ENCODE results near the gene WNT2.
"Not testable (repeated sequence)": the region's sequence is repeated elsewhere in the genome, so short reads cannot be mapped to it uniquely, and the experiment has no call there.

The WNT2 gene

GRCh38 chr7:117313582-117313981 lies 9.3 kb downstream of the WNT2 start:
- DNase-seq = no peak
- in situ Hi-C loops (cut with HindIII; ENCODE audit: low pct_ligation_motif_present, low pct_unique_long_range_greater_than_20kb, low sequenced_read_pairs) = no loop called here

GRCh38 chr7:117312593-117313580 lies 10.0 kb downstream of the WNT2 start:
- in situ Hi-C loops (cut with HindIII; ENCODE audit: low pct_ligation_motif_present, low pct_unique_long_range_greater_than_20kb, low sequenced_read_pairs) = no loop called here
- DNase-seq = peak; percentile 11

- DNase-seq = no peak
- in situ Hi-C loops (cut with HindIII; ENCODE audit: low pct_ligation_motif_present, low pct_unique_long_range_greater_than_20kb, low sequenced_read_pairs) = no loop called here
Observed at GRCh38 chr7:117308891-117309290, 14.0 kb downstream of the WNT2 start.

- no peak for DNase-seq
Observed at GRCh38 chr7:117302396-117302795, 20.5 kb downstream of the WNT2 start.

GRCh38 chr7:117300506-117300905 lies 22.4 kb downstream of the WNT2 start:
- in situ Hi-C loops (cut with HindIII; ENCODE audit: low pct_ligation_motif_present, low pct_unique_long_range_greater_than_20kb, low sequenced_read_pairs); DNase-seq: not testable (repeated sequence)

More at GRCh38 chr7:117302396-117302795, 20.5 kb downstream of the WNT2 start:
- in situ Hi-C loops (cut with HindIII; ENCODE audit: low pct_ligation_motif_present, low pct_unique_long_range_greater_than_20kb, low sequenced_read_pairs) = no loop called here

- in situ Hi-C loops (cut with HindIII; ENCODE audit: low pct_ligation_motif_present, low pct_unique_long_range_greater_than_20kb, low sequenced_read_pairs) = no loop called here
- no peak for DNase-seq
Observed at GRCh38 chr7:117297606-117298005, 25.3 kb downstream of the WNT2 start.

- DNase-seq = no peak
- in situ Hi-C loops (cut with HindIII; ENCODE audit: low pct_ligation_motif_present, low pct_unique_long_range_greater_than_20kb, low sequenced_read_pairs) = no loop called here
Observed at GRCh38 chr7:117296066-117296465, 26.8 kb downstream of the WNT2 start.

- DNase-seq = no peak
- in situ Hi-C loops (cut with HindIII; ENCODE audit: low pct_ligation_motif_present, low pct_unique_long_range_greater_than_20kb, low sequenced_read_pairs) = no loop called here
Observed at GRCh38 chr7:117285826-117286225, 37.0 kb downstream of the WNT2 start.

- in situ Hi-C loops (cut with HindIII; ENCODE audit: low pct_ligation_motif_present, low pct_unique_long_range_greater_than_20kb, low sequenced_read_pairs) = no loop called here
- DNase-seq = no peak
Observed at GRCh38 chr7:117284692-117285091, 38.2 kb downstream of the WNT2 start.

- DNase-seq = no peak
- in situ Hi-C loops (cut with HindIII; ENCODE audit: low pct_ligation_motif_present, low pct_unique_long_range_greater_than_20kb, low sequenced_read_pairs) = no loop called here
Observed at GRCh38 chr7:117283779-117284178, 39.1 kb downstream of the WNT2 start.

- in situ Hi-C loops (cut with HindIII; ENCODE audit: low pct_ligation_motif_present, low pct_unique_long_range_greater_than_20kb, low sequenced_read_pairs) = no loop called here
- no peak for DNase-seq
Observed at GRCh38 chr7:117283371-117283770, 39.5 kb downstream of the WNT2 start.

GRCh38 chr7:117282239-117282812 lies 40.5 kb downstream of the WNT2 start:
- in situ Hi-C loops (cut with HindIII; ENCODE audit: low pct_ligation_motif_present, low pct_unique_long_range_greater_than_20kb, low sequenced_read_pairs) = no loop called here
- DNase-seq = no peak

- in situ Hi-C loops (cut with HindIII; ENCODE audit: low pct_ligation_motif_present, low pct_unique_long_range_greater_than_20kb, low sequenced_read_pairs) = no loop called here
- DNase-seq = no peak
Observed at GRCh38 chr7:117281562-117281961, 41.3 kb downstream of the WNT2 start.

GRCh38 chr7:117279931-117280557 lies 42.8 kb downstream of the WNT2 start:
- in situ Hi-C loops (cut with HindIII; ENCODE audit: low pct_ligation_motif_present, low pct_unique_long_range_greater_than_20kb, low sequenced_read_pairs) = no loop called here
- no peak for DNase-seq

GRCh38 chr7:117279203-117279602 lies 43.7 kb downstream of the WNT2 start:
- no peak for DNase-seq
- in situ Hi-C loops (cut with HindIII; ENCODE audit: low pct_ligation_motif_present, low pct_unique_long_range_greater_than_20kb, low sequenced_read_pairs) = no loop called here

GRCh38 chr7:117278040-117278439 lies 44.8 kb downstream of the WNT2 start:
- DNase-seq = no peak
- in situ Hi-C loops (cut with HindIII; ENCODE audit: low pct_ligation_motif_present, low pct_unique_long_range_greater_than_20kb, low sequenced_read_pairs) = no loop called here

GRCh38 chr7:117277576-117277975 lies 45.3 kb downstream of the WNT2 start:
- in situ Hi-C loops (cut with HindIII; ENCODE audit: low pct_ligation_motif_present, low pct_unique_long_range_greater_than_20kb, low sequenced_read_pairs) = no loop called here
- DNase-seq = no peak

- DNase-seq = no peak
- in situ Hi-C loops (cut with HindIII; ENCODE audit: low pct_ligation_motif_present, low pct_unique_long_range_greater_than_20kb, low sequenced_read_pairs) = no loop called here
Observed at GRCh38 chr7:117274951-117275350, 47.9 kb downstream of the WNT2 start.

GRCh38 chr7:117273814-117274225 lies 49.0 kb downstream of the WNT2 start:
- in situ Hi-C loops (cut with HindIII; ENCODE audit: low pct_ligation_motif_present, low pct_unique_long_range_greater_than_20kb, low sequenced_read_pairs) = no loop called here
- no peak for DNase-seq
